Measurements from ENCODE around the gene TMIE.

DNA sequence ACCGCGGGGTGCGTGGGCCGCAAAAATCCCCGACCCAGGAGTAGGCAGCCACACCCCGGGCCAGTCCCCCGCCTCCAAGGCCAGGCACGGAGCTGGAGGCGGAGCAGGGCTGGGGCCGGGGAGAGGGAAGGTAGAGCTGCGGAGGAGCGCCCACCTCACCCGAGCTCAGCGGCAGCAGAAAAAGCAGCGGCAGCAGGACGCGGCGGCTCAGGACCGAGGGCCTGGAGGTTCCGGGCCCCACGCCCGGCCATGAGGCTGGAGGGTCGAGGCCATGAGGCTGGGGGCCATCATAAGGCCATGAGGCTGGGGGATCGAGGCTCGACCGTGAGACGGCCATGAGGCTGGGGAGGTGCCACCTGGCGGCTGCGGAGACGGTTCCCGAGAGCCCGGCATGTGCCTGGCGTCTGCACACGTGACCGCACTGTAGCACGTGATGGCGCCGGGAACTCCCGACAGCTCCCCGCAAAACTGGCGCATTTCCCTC, 49.4 kb downstream of the TMIE start:
- TF ChIP-seq, protein P1, sequence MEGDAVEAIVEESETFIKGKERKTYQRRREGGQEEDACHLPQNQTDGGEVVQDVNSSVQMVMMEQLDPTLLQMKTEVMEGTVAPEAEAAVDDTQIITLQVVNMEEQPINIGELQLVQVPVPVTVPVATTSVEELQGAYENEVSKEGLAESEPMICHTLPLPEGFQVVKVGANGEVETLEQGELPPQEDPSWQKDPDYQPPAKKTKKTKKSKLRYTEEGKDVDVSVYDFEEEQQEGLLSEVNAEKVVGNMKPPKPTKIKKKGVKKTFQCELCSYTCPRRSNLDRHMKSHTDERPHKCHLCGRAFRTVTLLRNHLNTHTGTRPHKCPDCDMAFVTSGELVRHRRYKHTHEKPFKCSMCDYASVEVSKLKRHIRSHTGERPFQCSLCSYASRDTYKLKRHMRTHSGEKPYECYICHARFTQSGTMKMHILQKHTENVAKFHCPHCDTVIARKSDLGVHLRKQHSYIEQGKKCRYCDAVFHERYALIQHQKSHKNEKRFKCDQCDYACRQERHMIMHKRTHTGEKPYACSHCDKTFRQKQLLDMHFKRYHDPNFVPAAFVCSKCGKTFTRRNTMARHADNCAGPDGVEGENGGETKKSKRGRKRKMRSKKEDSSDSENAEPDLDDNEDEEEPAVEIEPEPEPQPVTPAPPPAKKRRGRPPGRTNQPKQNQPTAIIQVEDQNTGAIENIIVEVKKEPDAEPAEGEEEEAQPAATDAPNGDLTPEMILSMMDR (IDR thresholded peaks at IDR 0.05): no peak
- TF ChIP-seq POLR2A (IDR thresholded peaks at IDR 0.05; ENCODE audit: low read depth): no peak
